ENCODE data around the gene ITGA6. TPM values are rescaled to one million over a fixed set of nuclear protein-coding genes. Genes with fewer than 3 reads are reported as not detected.
A peak's percentile ranks its signal among the peaks of the same experiment; 100 is the strongest.

Gene ITGA6
- total RNA-seq, 1 donor from 2014 or later: 347 TPM

- peak; percentile 85 for DNase-seq
Observed at GRCh38 chr2:172442072-172442895, 14.9 kb downstream of the ITGA6 start.

- no peak for DNase-seq
Observed at GRCh38 chr2:172445851-172446250, 18.5 kb downstream of the ITGA6 start.

- DNase-seq: peak; percentile 69
Observed at GRCh38 chr2:172446474-172447063, 19.2 kb downstream of the ITGA6 start.

- no peak for DNase-seq
Observed at GRCh38 chr2:172447811-172448493, 20.6 kb downstream of the ITGA6 start.

GRCh38 chr2:172448544-172449267 lies 21.3 kb downstream of the ITGA6 start:
- DNase-seq: no peak

GRCh38 chr2:172449911-172450550 lies 22.6 kb downstream of the ITGA6 start:
- no peak for DNase-seq

GRCh38 chr2:172451923-172452322 lies 24.5 kb downstream of the ITGA6 start:
- DNase-seq: no peak

- no peak for DNase-seq
Observed at GRCh38 chr2:172452845-172453244, 25.5 kb downstream of the ITGA6 start.

GRCh38 chr2:172454404-172455120 lies 27.2 kb downstream of the ITGA6 start:
- no peak for DNase-seq

GRCh38 chr2:172455121-172455515 lies 27.7 kb downstream of the ITGA6 start:
- DNase-seq: no peak

- DNase-seq: no peak
Observed at GRCh38 chr2:172456002-172456401, 28.6 kb downstream of the ITGA6 start.

- no peak for DNase-seq
Observed at GRCh38 chr2:172457536-172457935, 30.1 kb downstream of the ITGA6 start.

- DNase-seq: no peak
Observed at GRCh38 chr2:172458561-172459124, 31.3 kb downstream of the ITGA6 start.

- DNase-seq: no peak
Observed at GRCh38 chr2:172460780-172461201, 33.4 kb downstream of the ITGA6 start.

GRCh38 chr2:172461591-172462372 lies 34.4 kb downstream of the ITGA6 start:
- peak; percentile 66 for DNase-seq

GRCh38 chr2:172462373-172462848 lies 35.0 kb downstream of the ITGA6 start:
- no peak for DNase-seq

GRCh38 chr2:172462849-172463381 lies 35.5 kb downstream of the ITGA6 start:
- DNase-seq: no peak

- DNase-seq: peak; percentile 42
Observed at GRCh38 chr2:172464400-172465129, 37.2 kb downstream of the ITGA6 start.

All from dermis blood vessel endothelial cell (primary cell).